RWPE2 (cell line): ENCODE measurements around the gene SLC8A1.

Experiments
- ATAC-seq: fragments of 200-7000 bp; cut with Tn5 transposase; 3 replicates; pipeline ENCODE4 v1.9.1; 2021; ENCODE audit warnings: low read depth
- DNase-seq: peaks from one replicate; pipeline ENCODE4 v3.0.0-alpha.2; 2020; ENCODE audit warnings: low spot score
- H3K27ac ChIP-seq: fragments of 450-650 bp; 2 replicates; pipeline ENCODE4 v1.5.1; 2017; ENCODE audit warnings: mild to moderate bottlenecking; ENCODE audit not compliant: poor library complexity, severe bottlenecking
- H3K27me3 ChIP-seq: fragments of 250-450 bp; sonication (Bioruptor Pico); 2 replicates; pipeline ENCODE4 v1.5.1; 2021; ENCODE audit warnings: mild to moderate bottlenecking, moderate library complexity; ENCODE audit not compliant: insufficient read depth, poor library complexity, severe bottlenecking
- H3K36me3 ChIP-seq: fragments of 250-450 bp; sonication (Bioruptor Pico); 2 replicates; pipeline ENCODE4 v1.5.1; 2020; ENCODE audit warnings: low read depth, mild to moderate bottlenecking, moderate library complexity
- H3K4me1 ChIP-seq: fragments of 250-450 bp; sonication (Bioruptor Pico); 2 replicates; pipeline ENCODE4 v1.5.1; 2021; ENCODE audit warnings: mild to moderate bottlenecking, moderate library complexity; ENCODE audit not compliant: insufficient read depth, poor library complexity, severe bottlenecking
- H3K4me3 ChIP-seq: fragments of 250-450 bp; sonication (Bioruptor Pico); 2 replicates; pipeline ENCODE4 v1.5.1; 2021; ENCODE audit warnings: mild to moderate bottlenecking, moderate library complexity; ENCODE audit not compliant: severe bottlenecking
- H3K9me3 ChIP-seq: fragments of 250-450 bp; sonication (Bioruptor Pico); 2 replicates; pipeline ENCODE4 v1.5.1; 2021; ENCODE audit warnings: mild to moderate bottlenecking, moderate library complexity; ENCODE audit not compliant: severe bottlenecking
- CTCF ChIP-seq: fragments of 450-650 bp; IDR thresholded peaks from one replicate; pipeline ENCODE4 v1.5.1; 2017; ENCODE audit warnings: mild to moderate bottlenecking, moderate library complexity; ENCODE audit not compliant: poor library complexity, severe bottlenecking

The SLC8A1 gene

GRCh38 chr2:40419364-40419762 lies 32.5 kb downstream of the SLC8A1 start:
- Histone ChIP-seq H3K36me3 (no peaks in the 10 kb centered on the region), H3K4me3 (no peak overlapping the region), H3K4me1 (peaks cover 7% of the 10 kb centered on the region), H3K27me3 (no peaks in the 10 kb centered on the region), H3K9me3 (no peaks in the 10 kb centered on the region), H3K27ac (no peak overlapping the region)
- DNase-seq (no peak), ATAC-seq (no peak)
- no peak for TF ChIP-seq CTCF

GRCh38 chr2:40418614-40419363 lies 33.1 kb downstream of the SLC8A1 start:
- TF ChIP-seq CTCF = no peak
- ATAC-seq (no peak), DNase-seq (no peak)
- Histone ChIP-seq H3K36me3 (no peaks in the 10 kb centered on the region), H3K27ac (no peak overlapping the region), H3K4me3 (no peak overlapping the region), H3K4me1 (peaks cover 7% of the 10 kb centered on the region), H3K9me3 (no peaks in the 10 kb centered on the region), H3K27me3 (no peaks in the 10 kb centered on the region)

GRCh38 chr2:40416486-40416885 lies 35.4 kb downstream of the SLC8A1 start:
- TF ChIP-seq CTCF = no peak
- H3K36me3 ChIP-seq = no peaks in the 10 kb centered on the region
- ATAC-seq (no peak), DNase-seq (no peak)
- no peaks in the 10 kb centered on the region for H3K27me3 ChIP-seq
- H3K4me1 ChIP-seq = peaks cover 21% of the 10 kb centered on the region
- H3K27ac ChIP-seq = no peak overlapping the region
- no peaks in the 10 kb centered on the region for H3K9me3 ChIP-seq
- H3K4me3 ChIP-seq = no peak overlapping the region

- no peak for DNase-seq
- Histone ChIP-seq H3K36me3 (no peaks in the 10 kb centered on the region), H3K9me3 (no peaks in the 10 kb centered on the region), H3K4me1 (peaks cover 29% of the 10 kb centered on the region), H3K27me3 (no peaks in the 10 kb centered on the region), H3K4me3 (no peak overlapping the region), H3K27ac (no peak overlapping the region)
- no peak for ATAC-seq
- no peak for TF ChIP-seq CTCF
Measured at GRCh38 chr2:40415391-40415790, 36.5 kb downstream of the SLC8A1 start.

GRCh38 chr2:40412456-40412855 lies 39.4 kb downstream of the SLC8A1 start:
- H3K4me1 ChIP-seq = peaks cover 29% of the 10 kb centered on the region
- peak overlapping the region; percentile 81 for H3K27ac ChIP-seq
- H3K27me3 ChIP-seq = no peaks in the 10 kb centered on the region
- ATAC-seq (peak; percentile 99), DNase-seq (no peak)
- TF ChIP-seq CTCF = no peak
- no peak overlapping the region for H3K4me3 ChIP-seq
- no peaks in the 10 kb centered on the region for H3K9me3 ChIP-seq
- H3K36me3 ChIP-seq = no peaks in the 10 kb centered on the region
